Measurements from ENCODE around the gene CATSPER1. TPM values are rescaled to one million over a fixed set of nuclear protein-coding genes. Genes with fewer than 3 reads are reported as not detected.

The CATSPER1 gene
- total RNA-seq, 3 donors from 2014 or later (not counting 1 experiment from before 2014, with no cell fraction given), result 12.2 to 16.9 (median 13.3) TPM

DNA sequence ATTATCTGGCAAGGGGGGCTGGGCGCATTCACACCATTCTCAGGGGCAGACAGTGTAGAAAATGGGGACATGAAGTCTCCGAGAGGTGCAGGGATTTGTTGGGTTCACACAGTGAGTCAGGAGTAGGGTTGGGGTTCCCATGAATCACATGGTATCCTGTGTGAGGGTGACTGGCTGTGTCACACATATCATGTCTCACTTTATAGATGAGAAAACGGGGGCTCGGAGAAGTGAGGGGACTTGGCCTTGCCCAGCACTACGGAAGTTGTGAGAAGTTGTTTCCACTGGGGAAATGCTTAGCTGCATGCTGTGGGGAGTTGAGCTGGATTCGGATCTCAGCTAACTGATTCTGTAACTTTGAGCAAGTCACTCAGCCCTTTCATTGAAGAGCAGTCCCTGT is 18.5 kb upstream of the CATSPER1 start:
- Mint-ChIP-seq H3K4me1 (peaks cover 12% of the 10 kb centered on the region in 2 donors), H3K27me3 (ENCODE audit: low read depth in 2 of 2) (peaks cover 0 to 11% of the 10 kb centered on the region in 2 donors), H3K36me3 (no peaks in the 10 kb centered on the region), H3K9me3 (no peaks in the 10 kb centered on the region), H3K27ac (peak overlapping the region; percentile 58 to 81), H3K4me3 (no peak overlapping the region)
- Histone ChIP-seq H3K36me3 (ENCODE audit: control insufficient read depth, insufficient read depth, low read length) (no peaks in the 10 kb centered on the region), H3K4me1 (ENCODE audit: control insufficient read depth, insufficient read depth, low read length) (peaks cover 10% of the 10 kb centered on the region), H3K27me3 (ENCODE audit: control insufficient read depth, insufficient read depth, low read length) (peaks cover 3% of the 10 kb centered on the region), H3K9me3 (ENCODE audit: control insufficient read depth, insufficient read depth, low read length) (no peaks in the 10 kb centered on the region), H3K4me3 (ENCODE audit: low read length) (no peak overlapping the region), H3K27ac (ENCODE audit: low read length) (peak overlapping the region; percentile 35)
- intact Hi-C loops (cut with micrococcal nuclease), result no loop called here
- 59% methylated on average over 6 of the region's 6 CpGs for WGBS (ENCODE audit: insufficient coverage)
- peak in 1 of 2 donors; percentile 30 for DNase-seq
- TF ChIP-seq CTCF (IDR thresholded peaks at IDR 0.05), result no peak
- peak; percentile 61 to 76 (median 72) for ATAC-seq

GRCh38 chr11:66042996-66043906 is 17.0 kb upstream of the CATSPER1 start:
- TF ChIP-seq CTCF (IDR thresholded peaks at IDR 0.05), result no peak
- Mint-ChIP-seq H3K27me3 (ENCODE audit: low read depth in 2 of 2) (peaks cover 0 to 4% of the 10 kb centered on the region in 2 donors), H3K27ac (no peak overlapping the region), H3K9me3 (no peaks in the 10 kb centered on the region), H3K36me3 (no peaks in the 10 kb centered on the region), H3K4me3 (no peak overlapping the region), H3K4me1 (peaks cover 12% of the 10 kb centered on the region in 2 donors)
- no peaks in the 10 kb centered on the region for H3K36me3 ChIP-seq (ENCODE audit: control insufficient read depth, insufficient read depth, low read length)
- intact Hi-C loops (cut with micrococcal nuclease), result no loop called here
- DNase-seq, result no peak
- WGBS (ENCODE audit: insufficient coverage), result 96% methylated on average over 88 of the region's 88 CpGs
- peaks cover 10% of the 10 kb centered on the region for H3K4me1 ChIP-seq (ENCODE audit: control insufficient read depth, insufficient read depth, low read length)
- peaks cover 3% of the 10 kb centered on the region for H3K27me3 ChIP-seq (ENCODE audit: control insufficient read depth, insufficient read depth, low read length)
- no peaks in the 10 kb centered on the region for H3K9me3 ChIP-seq (ENCODE audit: control insufficient read depth, insufficient read depth, low read length)
- H3K27ac ChIP-seq (ENCODE audit: low read length), result no peak overlapping the region
- ATAC-seq, result no peak
- no peak overlapping the region for H3K4me3 ChIP-seq (ENCODE audit: low read length)

GRCh38 chr11:66042227-66042995 is 16.1 kb upstream of the CATSPER1 start:
- intact Hi-C loops (cut with micrococcal nuclease), result no loop called here
- Histone ChIP-seq H3K4me1 (ENCODE audit: control insufficient read depth, insufficient read depth, low read length) (peaks cover 10% of the 10 kb centered on the region), H3K36me3 (ENCODE audit: control insufficient read depth, insufficient read depth, low read length) (no peaks in the 10 kb centered on the region), H3K4me3 (ENCODE audit: low read length) (no peak overlapping the region), H3K27me3 (ENCODE audit: control insufficient read depth, insufficient read depth, low read length) (no peaks in the 10 kb centered on the region), H3K27ac (ENCODE audit: low read length) (no peak overlapping the region), H3K9me3 (ENCODE audit: control insufficient read depth, insufficient read depth, low read length) (no peaks in the 10 kb centered on the region)
- Mint-ChIP-seq H3K36me3 (no peaks in the 10 kb centered on the region), H3K4me1 (peaks cover 12% of the 10 kb centered on the region in 2 donors), H3K9me3 (no peaks in the 10 kb centered on the region), H3K27ac (no peak overlapping the region), H3K27me3 (ENCODE audit: low read depth in 2 of 2) (no peaks in the 10 kb centered on the region), H3K4me3 (no peak overlapping the region)
- DNase-seq (no peak), ATAC-seq (no peak)
- WGBS (ENCODE audit: insufficient coverage), result 97% methylated on average over 81 of the region's 81 CpGs
- TF ChIP-seq CTCF (IDR thresholded peaks at IDR 0.05), result no peak

Data from natural killer cell (primary cell).